Chondrocyte (in vitro differentiated cells): ENCODE data around the gene STEAP1B. TPM values are rescaled to one million over a fixed set of nuclear protein-coding genes. Genes with fewer than 3 reads are reported as not detected.
A peak's percentile ranks its signal among the peaks of the same experiment; 100 is the strongest.

Experiments
- DNase-seq: peaks from one replicate; pipeline ENCODE4 v3.0.0; 2021; ENCODE audit warnings: mixed read lengths, low spot score
- H3K27ac Mint-ChIP-seq: one replicate; pipeline ENCODE4 v1.8.0; 2021; ENCODE audit warnings: mild to moderate bottlenecking, moderate library complexity, mixed read lengths; ENCODE audit not compliant: unreplicated experiment
- H3K27me3 Mint-ChIP-seq: 2 replicates; pipeline ENCODE4 v1.8.0; 2021; ENCODE audit warnings: low read depth, mixed read lengths
- H3K36me3 Mint-ChIP-seq: 2 replicates; pipeline ENCODE4 v1.8.0; 2021; ENCODE audit warnings: low read depth, mixed read lengths
- H3K4me1 Mint-ChIP-seq: 2 replicates; pipeline ENCODE4 v1.8.0; 2021; ENCODE audit warnings: low read depth, mild to moderate bottlenecking, mixed read lengths
- H3K4me3 Mint-ChIP-seq: one replicate; pipeline ENCODE4 v1.8.0; 2021; ENCODE audit warnings: mild to moderate bottlenecking, moderate library complexity, mixed read lengths; ENCODE audit not compliant: unreplicated experiment
- H3K9me3 Mint-ChIP-seq: 2 replicates; pipeline ENCODE4 v1.8.0; 2021; ENCODE audit warnings: low read depth, mixed read lengths
- total RNA-seq: library from RNA; stranded (reverse); gene quantifications from 3 replicates; pipeline ENCODE4 v1.2.1, GENCODE V29; 2021
- TF ChIP-seq, protein P1 (sequence below): fragments of 200-600 bp; sonication (generic); IDR thresholded peaks from 2 replicates; pipeline ENCODE4 v1.5.0; 2021; ENCODE audit warnings: antibody characterized with exemption, mild to moderate bottlenecking, moderate library complexity

Gene STEAP1B
- total RNA-seq, 1 donor from 2014 or later: 4.2 TPM

DNA sequence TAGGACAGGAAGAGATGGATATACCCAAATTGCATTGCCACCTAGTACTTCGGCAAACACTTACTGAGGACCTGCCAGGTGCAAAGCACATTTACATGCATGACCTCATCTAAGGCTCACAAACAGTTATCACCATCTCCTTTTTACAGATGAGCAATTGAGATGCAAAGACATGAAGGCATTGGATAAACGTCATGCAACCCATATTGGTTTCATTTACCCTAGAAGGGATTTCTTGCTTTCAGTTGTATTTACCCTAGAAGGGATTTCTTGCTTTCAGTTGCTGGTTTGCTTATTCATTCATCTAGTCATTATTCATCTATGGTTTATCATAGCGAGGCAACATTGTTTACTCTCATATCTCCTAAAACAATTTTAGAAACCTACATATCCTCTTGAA, 52.2 kb downstream of the STEAP1B start:
- H3K9me3 Mint-ChIP-seq: no peaks in the 10 kb centered on the region
- no peaks in the 10 kb centered on the region for H3K36me3 Mint-ChIP-seq

DNA sequence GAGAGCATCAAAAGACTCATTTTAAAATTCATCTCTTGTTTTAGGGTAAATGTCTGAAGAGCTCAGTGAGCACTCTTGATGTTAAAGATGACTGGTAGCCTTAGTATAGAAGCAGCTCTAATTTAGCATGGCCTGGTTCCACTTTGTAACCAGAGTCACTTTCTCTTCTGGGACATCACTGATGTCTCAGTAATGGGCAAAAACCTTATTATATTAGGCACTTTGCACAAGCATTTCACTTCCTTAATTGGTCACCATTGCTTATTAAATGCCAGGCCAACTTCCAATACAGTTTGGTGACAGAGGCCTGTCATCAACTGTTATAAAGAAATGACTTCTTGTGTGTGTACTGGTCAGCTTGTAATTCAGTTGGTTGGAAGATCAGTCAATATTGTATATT, 53.0 kb downstream of the STEAP1B start:
- peaks cover 33% of the 10 kb centered on the region for H3K4me1 Mint-ChIP-seq
- DNase-seq: no peak
- H3K4me3 Mint-ChIP-seq: no peak overlapping the region
- TF ChIP-seq, protein P1, sequence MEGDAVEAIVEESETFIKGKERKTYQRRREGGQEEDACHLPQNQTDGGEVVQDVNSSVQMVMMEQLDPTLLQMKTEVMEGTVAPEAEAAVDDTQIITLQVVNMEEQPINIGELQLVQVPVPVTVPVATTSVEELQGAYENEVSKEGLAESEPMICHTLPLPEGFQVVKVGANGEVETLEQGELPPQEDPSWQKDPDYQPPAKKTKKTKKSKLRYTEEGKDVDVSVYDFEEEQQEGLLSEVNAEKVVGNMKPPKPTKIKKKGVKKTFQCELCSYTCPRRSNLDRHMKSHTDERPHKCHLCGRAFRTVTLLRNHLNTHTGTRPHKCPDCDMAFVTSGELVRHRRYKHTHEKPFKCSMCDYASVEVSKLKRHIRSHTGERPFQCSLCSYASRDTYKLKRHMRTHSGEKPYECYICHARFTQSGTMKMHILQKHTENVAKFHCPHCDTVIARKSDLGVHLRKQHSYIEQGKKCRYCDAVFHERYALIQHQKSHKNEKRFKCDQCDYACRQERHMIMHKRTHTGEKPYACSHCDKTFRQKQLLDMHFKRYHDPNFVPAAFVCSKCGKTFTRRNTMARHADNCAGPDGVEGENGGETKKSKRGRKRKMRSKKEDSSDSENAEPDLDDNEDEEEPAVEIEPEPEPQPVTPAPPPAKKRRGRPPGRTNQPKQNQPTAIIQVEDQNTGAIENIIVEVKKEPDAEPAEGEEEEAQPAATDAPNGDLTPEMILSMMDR: no peak
- H3K9me3 Mint-ChIP-seq: no peaks in the 10 kb centered on the region
- no peaks in the 10 kb centered on the region for H3K36me3 Mint-ChIP-seq
- no peak overlapping the region for H3K27ac Mint-ChIP-seq
- H3K27me3 Mint-ChIP-seq: no peaks in the 10 kb centered on the region

More for the DNA sequence above, 52.2 kb downstream of the STEAP1B start:
- TF ChIP-seq, protein P1: no peak
- DNase-seq: no peak
- Mint-ChIP-seq H3K4me1 (peaks cover 36% of the 10 kb centered on the region), H3K4me3 (no peak overlapping the region), H3K27me3 (no peaks in the 10 kb centered on the region), H3K27ac (no peak overlapping the region)

DNA sequence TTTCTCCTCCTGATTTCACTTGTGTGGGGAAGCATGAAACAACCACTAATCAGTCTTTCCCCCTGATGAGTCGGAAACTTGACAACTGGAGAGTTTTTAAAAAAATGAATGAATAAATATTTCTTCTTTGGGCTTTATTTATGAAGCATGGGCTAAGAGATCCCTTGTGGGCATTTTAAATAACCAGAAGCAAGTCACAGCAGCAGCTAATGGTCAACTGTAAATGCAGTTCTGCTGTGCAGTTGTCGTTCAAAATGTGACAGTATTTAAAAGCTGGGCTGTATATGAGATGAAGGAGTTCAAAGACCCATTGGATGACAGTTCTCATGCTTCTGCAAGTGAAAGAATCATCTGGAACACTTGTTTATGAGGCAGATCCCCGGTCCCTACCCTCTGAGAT, 54.1 kb downstream of the STEAP1B start:
- peak overlapping the region; percentile 77 for H3K27ac Mint-ChIP-seq
- no peaks in the 10 kb centered on the region for H3K27me3 Mint-ChIP-seq
- no peaks in the 10 kb centered on the region for H3K9me3 Mint-ChIP-seq
- no peaks in the 10 kb centered on the region for H3K36me3 Mint-ChIP-seq
- TF ChIP-seq, protein P1: no peak
- no peak overlapping the region for H3K4me3 Mint-ChIP-seq
- DNase-seq: no peak
- H3K4me1 Mint-ChIP-seq: peaks cover 33% of the 10 kb centered on the region

DNA sequence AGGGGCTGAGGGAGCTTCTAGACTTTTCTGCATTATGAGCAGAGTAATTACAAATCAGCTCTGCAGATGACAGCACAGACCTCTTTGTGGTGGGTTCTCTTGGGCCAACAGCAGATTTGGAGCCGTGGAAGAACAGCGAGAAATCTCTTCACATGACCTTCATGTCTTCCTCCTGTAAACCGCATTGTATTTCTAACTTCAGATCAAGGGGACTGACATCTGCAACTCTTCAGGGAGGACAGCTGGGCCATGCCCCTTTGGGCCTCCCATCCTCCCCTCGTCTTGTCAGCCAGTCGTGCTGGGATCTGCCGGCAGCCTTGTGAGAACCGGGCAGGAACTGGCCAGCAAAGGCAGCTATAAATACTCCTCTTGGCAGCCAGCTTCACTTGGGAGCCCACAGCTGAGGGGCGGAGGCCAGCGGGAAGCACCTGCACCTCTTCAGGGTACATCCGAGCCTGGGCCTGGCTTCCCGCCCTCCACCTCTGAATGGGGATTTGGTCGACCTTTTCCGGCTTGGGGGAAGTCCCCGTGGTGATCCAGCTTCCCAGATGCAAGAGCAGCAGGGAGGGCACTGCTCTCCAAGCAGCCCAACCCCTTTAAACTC, 54.7 kb downstream of the STEAP1B start:
- H3K4me3 Mint-ChIP-seq: peak overlapping the region; percentile 8
- H3K27ac Mint-ChIP-seq: peak overlapping the region; percentile 77
- TF ChIP-seq, protein P1: no peak
- peak; percentile 88 for DNase-seq
- H3K9me3 Mint-ChIP-seq: no peaks in the 10 kb centered on the region
- no peaks in the 10 kb centered on the region for H3K27me3 Mint-ChIP-seq
- H3K36me3 Mint-ChIP-seq: no peaks in the 10 kb centered on the region
- peaks cover 33% of the 10 kb centered on the region for H3K4me1 Mint-ChIP-seq

DNA sequence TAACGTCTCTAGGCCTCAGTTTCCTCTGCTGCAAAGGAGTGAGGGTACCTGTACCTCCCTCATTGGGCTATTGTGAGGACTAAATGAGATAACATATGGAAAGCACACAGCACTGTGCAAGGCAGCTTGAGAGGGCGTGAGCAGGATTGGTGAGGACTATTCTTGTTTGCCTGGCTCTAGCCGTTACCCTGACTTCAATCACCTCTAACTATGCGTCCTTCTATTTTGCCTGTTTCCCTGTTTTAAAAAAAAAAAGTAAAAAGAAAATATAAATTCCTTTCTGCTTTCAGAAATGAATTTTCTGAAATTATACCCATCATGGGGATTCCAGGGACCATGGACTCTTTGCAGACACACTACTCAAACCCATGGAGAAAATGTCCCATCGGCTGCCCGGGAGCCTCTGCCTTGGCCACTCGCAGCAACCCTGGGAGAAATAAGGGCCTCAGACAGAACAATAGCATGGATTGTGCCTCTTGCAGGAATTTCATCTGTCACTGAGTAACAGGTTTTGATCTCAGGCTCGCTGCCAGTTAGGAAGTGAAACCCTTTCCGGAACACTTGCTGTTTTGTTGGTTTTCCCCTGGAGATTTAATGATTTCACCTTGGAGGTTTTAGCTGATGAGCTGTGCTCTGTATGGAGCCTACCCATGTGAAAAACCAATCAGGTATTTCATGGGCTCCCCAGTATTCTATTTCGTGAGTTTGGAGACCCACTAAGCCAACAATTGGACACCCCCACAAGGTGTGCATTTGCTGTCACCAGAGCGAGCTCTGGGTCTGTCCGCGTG, 55.6 kb downstream of the STEAP1B start:
- H3K4me1 Mint-ChIP-seq: peaks cover 33% of the 10 kb centered on the region
- peaks cover under 1% of the 10 kb centered on the region for H3K36me3 Mint-ChIP-seq
- peaks cover 2% of the 10 kb centered on the region for H3K9me3 Mint-ChIP-seq
- TF ChIP-seq, protein P1: no peak
- peak overlapping the region; percentile 77 for H3K27ac Mint-ChIP-seq
- no peak for DNase-seq
- H3K4me3 Mint-ChIP-seq: no peak overlapping the region
- H3K27me3 Mint-ChIP-seq: no peaks in the 10 kb centered on the region
